Mucosa of descending colon (tissue), 3 donors: ENCODE results near the gene C1QTNF8. TPM values are rescaled to one million over a fixed set of nuclear protein-coding genes. Genes with fewer than 3 reads are reported as not detected.

Source experiments
- ATAC-seq: fragments of 200-7000 bp; cut with Tn5 transposase; one replicate; pipeline ENCODE4 v1.9.1; 2020; ENCODE audit warnings: mild to moderate bottlenecking, moderate library complexity
- DNase-seq, 3 donors: peaks; one replicate each; pipeline ENCODE4 v3.0.0-alpha.2; 2020
- H3K36me3 ChIP-seq: fragments of 200-600 bp; one replicate; pipeline ENCODE4 v1.8.0; 2021; ENCODE audit warnings: low read depth, mild to moderate bottlenecking
- H3K4me1 ChIP-seq: fragments of 200-600 bp; one replicate; pipeline ENCODE4 v1.8.0; 2021; ENCODE audit warnings: low read depth, mild to moderate bottlenecking
- H3K4me3 ChIP-seq: fragments of 200-600 bp; one replicate; pipeline ENCODE4 v1.8.0; 2021; ENCODE audit warnings: mild to moderate bottlenecking
- H3K9me3 ChIP-seq: fragments of 200-600 bp; one replicate; pipeline ENCODE4 v1.8.0; 2021; ENCODE audit warnings: mild to moderate bottlenecking
- intact Hi-C, 2 donors: fragments of 100-400 bp; cut with DNase I in 1 of 2; cut with micrococcal nuclease in 1 of 2; formaldehyde crosslinking; loops; one replicate each; pipeline versions ENCODE4 v1.11.0 to v1.11.1; 2022; cut with DNase I, micrococcal nuclease
- long read RNA-seq, 2 donors: library from polyadenylated mRNA; unstranded; transcript quantifications; one replicate each; pipeline ENCODE4 v2.0.0, GENCODE V29; 2019 to 2021
- total RNA-seq, 3 donors: library from RNA; stranded (reverse); fragmentation: NEBNext Ultra II Directional in 2 of 3; extraction: Animal tissue kit (Norgen Biotek cat#: 25700) in 2 of 3; gene quantifications; one replicate each; pipeline versions ENCODE4 v1.2.1 to v1.2.4, GENCODE V29; 2021 to 2023
- TF ChIP-seq, protein P1 (sequence below): fragments of 200-600 bp; IDR thresholded peaks from one replicate; pipeline ENCODE4 v1.8.0; 2022; ENCODE audit warnings: antibody characterized with exemption, mild to moderate bottlenecking
- donor health status: DM: no; HTN: no; CAD: no; lungs with moderate emphysema.
- donor health status: DM: no; HTN: no; CAD: no.
- donor health status: DM: no; HTN: yes; CAD: no.

Gene C1QTNF8, protein sequence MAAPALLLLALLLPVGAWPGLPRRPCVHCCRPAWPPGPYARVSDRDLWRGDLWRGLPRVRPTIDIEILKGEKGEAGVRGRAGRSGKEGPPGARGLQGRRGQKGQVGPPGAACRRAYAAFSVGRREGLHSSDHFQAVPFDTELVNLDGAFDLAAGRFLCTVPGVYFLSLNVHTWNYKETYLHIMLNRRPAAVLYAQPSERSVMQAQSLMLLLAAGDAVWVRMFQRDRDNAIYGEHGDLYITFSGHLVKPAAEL
- total RNA-seq, result not detected
- long read RNA-seq, donor 1, result 0 reads
- long read RNA-seq, donor 2, result 0 reads

DNA sequence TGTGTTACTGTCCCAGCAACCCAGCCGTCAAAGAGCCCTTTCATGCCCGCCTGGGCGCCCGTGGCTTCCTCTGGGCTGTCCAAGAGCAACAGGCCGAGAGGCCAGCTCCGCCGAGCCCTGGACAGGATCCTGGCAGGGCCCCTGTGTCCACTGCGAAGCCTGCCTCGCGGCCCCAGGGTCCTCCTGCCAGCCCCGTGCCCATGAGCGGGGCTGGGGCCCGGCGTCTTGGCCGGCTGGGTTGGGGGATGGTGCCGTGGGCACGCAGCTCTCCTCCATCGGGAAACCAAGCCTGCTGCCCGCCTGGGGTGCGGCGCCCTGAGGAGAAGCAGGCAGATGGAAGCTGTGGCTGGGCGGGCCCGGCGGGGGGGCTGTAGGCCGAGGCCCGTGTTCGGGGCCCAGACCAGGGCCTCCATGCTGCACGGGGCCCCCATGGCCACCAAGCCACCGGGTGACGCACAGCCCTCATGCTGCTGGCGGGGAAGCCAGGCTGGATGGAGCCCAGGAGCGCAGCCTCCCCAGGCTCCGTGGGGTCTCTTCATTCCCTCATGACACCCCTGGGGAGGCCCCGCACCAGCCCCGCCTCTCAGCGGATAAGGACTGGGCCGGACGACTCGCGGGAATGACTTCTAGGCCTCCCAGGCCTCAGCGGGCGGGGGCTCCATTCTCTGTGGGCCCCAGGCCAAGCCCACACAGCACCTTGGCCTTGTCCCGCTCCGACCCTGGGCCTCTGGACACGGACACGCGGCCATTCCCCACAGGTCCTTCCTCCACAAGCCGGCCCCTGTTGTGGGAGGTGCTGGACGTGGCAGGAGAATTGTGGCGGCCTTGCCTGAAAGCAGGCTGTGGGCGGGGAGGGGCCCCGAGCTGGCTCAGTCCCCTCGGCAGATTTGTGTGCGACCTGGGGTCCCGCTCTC, at the start of gene C1QTNF8:
TSS of gene C1QTNF8 (minus strand) at position 76 of the 914 bp plus-strand sequence. CDS start 1,322 bp downstream, outside the sequence.
- no peak within 1 kb of the TSS for H3K4me3 ChIP-seq
- no peaks in the 10 kb centered on the region for H3K36me3 ChIP-seq
- no peak for ATAC-seq

DNA sequence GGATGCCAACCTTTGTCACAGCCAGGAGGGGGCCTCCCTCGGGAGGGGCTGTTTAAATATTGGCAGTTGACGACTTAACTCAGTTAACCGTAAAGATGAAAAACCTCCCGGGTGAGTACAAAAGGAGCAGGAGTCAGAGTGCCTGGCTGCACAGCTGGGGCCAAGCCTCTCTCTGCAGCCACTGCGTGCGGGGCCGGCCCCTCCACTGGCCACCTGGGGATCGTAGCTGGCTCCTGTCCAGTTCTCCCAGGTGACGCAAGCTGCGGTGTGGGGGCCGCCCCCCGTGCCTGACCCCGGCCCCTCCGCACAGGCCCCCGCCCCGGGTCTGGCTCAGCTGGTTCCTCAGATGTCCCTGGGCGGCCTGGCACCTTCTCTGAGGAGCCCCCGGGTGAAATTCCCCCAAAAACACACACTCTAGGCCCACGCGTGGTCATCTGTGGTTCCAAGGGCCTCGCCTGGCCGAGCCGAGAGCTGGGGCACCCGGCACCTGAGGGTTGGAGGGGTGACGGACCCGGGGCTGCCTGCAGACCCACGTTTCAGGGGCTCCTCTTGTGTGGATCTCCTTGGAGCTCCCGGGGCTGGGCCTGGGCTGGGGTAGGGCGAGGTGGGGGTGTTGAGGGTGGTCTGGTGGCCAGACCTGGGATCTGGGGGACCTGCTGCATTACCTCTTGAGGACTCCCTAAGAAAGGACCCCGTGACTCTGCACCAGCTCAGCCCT, 49.5 kb upstream of the C1QTNF8 start:
- TF ChIP-seq, protein P1, sequence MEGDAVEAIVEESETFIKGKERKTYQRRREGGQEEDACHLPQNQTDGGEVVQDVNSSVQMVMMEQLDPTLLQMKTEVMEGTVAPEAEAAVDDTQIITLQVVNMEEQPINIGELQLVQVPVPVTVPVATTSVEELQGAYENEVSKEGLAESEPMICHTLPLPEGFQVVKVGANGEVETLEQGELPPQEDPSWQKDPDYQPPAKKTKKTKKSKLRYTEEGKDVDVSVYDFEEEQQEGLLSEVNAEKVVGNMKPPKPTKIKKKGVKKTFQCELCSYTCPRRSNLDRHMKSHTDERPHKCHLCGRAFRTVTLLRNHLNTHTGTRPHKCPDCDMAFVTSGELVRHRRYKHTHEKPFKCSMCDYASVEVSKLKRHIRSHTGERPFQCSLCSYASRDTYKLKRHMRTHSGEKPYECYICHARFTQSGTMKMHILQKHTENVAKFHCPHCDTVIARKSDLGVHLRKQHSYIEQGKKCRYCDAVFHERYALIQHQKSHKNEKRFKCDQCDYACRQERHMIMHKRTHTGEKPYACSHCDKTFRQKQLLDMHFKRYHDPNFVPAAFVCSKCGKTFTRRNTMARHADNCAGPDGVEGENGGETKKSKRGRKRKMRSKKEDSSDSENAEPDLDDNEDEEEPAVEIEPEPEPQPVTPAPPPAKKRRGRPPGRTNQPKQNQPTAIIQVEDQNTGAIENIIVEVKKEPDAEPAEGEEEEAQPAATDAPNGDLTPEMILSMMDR, result no peak
- no peaks in the 10 kb centered on the region for H3K9me3 ChIP-seq
- H3K4me1 ChIP-seq, result no peaks in the 10 kb centered on the region
- no peaks in the 10 kb centered on the region for H3K36me3 ChIP-seq
- DNase-seq, result no peak
- no peak for ATAC-seq
- intact Hi-C loops, result no loop called here
- no peak overlapping the region for H3K4me3 ChIP-seq

More for the DNA sequence above, at the start of gene C1QTNF8:
- Histone ChIP-seq H3K4me1 (peaks cover 8% of the 10 kb centered on the region), H3K9me3 (no peaks in the 10 kb centered on the region)
- intact Hi-C loops, result no loop called here
- TF ChIP-seq, protein P1, result no peak
- DNase-seq, result no peak

DNA sequence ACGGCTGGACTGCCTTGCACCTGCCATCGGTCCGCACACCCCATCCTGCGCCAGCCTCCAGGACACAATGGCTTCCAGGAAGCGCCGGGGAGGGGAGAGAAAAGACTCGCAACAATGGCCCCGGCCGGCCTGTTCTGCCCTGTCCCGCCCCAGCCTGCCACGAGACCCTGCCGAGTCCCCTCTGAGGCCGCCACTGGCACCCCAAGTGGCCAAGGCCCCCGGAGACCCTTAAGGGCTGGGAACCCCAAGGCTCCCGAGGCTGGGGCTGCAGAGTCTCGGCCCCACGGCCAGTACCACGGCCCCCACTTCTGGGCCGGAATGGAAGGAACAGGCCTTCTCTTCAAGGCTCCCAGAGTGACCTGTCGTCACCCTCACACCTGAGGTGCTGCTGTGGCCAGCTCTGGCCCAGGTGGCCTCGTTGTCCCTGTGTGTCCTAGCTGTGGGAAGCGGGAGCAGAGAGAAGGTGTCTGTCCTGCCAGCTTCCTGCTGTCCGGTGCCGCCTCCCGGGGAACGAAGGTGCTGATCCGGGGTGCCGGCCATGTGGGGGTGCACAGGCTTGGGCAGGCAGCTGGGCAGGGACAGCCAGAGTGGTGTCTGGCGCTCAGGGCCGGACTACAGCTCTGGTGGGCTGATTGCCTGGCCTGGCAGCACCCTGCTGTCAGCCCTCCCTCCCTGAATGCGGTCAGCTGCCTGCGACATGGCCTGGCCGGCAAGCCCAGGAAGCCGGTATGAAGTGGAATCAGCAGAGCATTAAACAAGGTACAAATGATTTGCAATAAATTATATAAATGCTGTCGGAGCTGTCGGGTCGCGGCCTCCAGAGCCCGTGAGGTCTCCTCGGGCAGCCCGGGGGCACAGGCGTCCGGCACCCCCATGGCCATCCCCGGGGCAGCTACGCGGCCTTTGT, 48.7 kb upstream of the C1QTNF8 start:
- no peaks in the 10 kb centered on the region for H3K9me3 ChIP-seq
- H3K4me3 ChIP-seq, result no peak overlapping the region
- intact Hi-C loops, result no loop called here
- ATAC-seq, result no peak
- TF ChIP-seq, protein P1, result no peak
- DNase-seq, result no peak
- no peaks in the 10 kb centered on the region for H3K4me1 ChIP-seq
- H3K36me3 ChIP-seq, result no peaks in the 10 kb centered on the region

DNA sequence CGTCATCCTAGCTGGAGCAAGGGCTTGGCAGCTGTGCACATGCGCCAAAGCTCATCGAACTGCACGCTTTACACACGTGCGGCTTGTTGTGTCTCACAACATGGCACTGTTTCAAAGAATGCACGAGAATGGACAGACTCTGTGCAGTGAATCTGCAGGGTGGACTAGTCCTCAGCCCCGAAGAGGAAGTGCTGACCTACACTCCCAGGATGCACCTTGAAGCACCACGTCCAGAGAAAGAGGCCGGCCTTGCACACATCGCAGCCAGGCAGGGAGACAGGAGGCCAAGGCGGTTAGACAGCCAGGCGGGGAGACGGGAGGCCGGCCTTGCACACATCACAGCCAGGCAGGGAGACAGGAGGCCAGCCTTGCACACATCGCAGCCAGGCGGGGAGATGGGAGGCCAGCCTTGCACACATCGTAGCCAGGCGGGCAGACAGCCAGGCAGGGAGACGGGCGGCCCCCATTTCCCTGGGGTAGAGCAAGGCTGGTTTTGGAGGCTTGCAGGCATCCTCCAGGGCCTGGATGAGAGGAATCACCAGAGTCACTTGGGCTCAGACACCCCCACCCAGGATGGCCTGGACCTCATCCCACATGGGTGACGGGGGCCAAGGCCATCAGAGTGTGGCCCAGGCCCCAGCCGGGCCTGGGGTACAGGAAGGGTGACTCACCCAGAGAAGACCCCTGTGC, 47.9 kb upstream of the C1QTNF8 start:
- intact Hi-C loops, result no loop called here
- Histone ChIP-seq H3K4me1 (no peaks in the 10 kb centered on the region), H3K4me3 (no peak overlapping the region), H3K36me3 (no peaks in the 10 kb centered on the region), H3K9me3 (no peaks in the 10 kb centered on the region)
- DNase-seq (no peak), ATAC-seq (no peak)
- TF ChIP-seq, protein P1, result no peak
